Activated naive CD8-positive, alpha-beta T cell treated with anti-CD3 and anti-CD28 coated beads, Interleukin-2, amount 10 ng/mL, durations not matched to agents 7 days and 5 days (primary cell): ENCODE data around the gene ERBB4. TPM values are rescaled to one million over a fixed set of nuclear protein-coding genes. Genes with fewer than 3 reads are reported as not detected.

ENCODE experiments used
- ATAC-seq: fragments of 150-1000 bp; cut with Tn5 transposase; one replicate; pipeline ENCODE4 v1.10.0; 2021; ENCODE audit warnings: low read depth, moderate library complexity
- POLR2A ChIA-PET: fragments of 350-600 bp; sonication (Branson Sonifier 250); formaldehyde crosslinking; loops from one replicate; lab custom pipeline; 2021; ENCODE audit warnings: antibody characterized with exemption; lab: Charles Lee
- DNase-seq: peaks from one replicate; pipeline ENCODE4 v3.0.0; 2021
- H3K27ac Mint-ChIP-seq: one replicate; pipeline ENCODE4 v1.8.0; 2022; ENCODE audit warnings: mild to moderate bottlenecking, mixed read lengths
- H3K27me3 Mint-ChIP-seq: one replicate; pipeline ENCODE4 v1.8.0; 2022; ENCODE audit warnings: mild to moderate bottlenecking, moderate library complexity, mixed read lengths
- H3K36me3 Mint-ChIP-seq: one replicate; pipeline ENCODE4 v1.8.0; 2021; ENCODE audit warnings: mild to moderate bottlenecking, mixed read lengths
- H3K4me1 Mint-ChIP-seq: one replicate; pipeline ENCODE4 v1.8.0; 2021; ENCODE audit warnings: mixed read lengths
- H3K4me3 Mint-ChIP-seq: one replicate; pipeline ENCODE4 v1.8.0; 2022; ENCODE audit warnings: mild to moderate bottlenecking, moderate library complexity, mixed read lengths
- H3K9me3 Mint-ChIP-seq: one replicate; pipeline ENCODE4 v1.8.0; 2021; ENCODE audit warnings: mixed read lengths
- total RNA-seq, 2 experiments: library from RNA; stranded (reverse); gene quantifications; one replicate each; pipeline ENCODE4 v1.2.3, GENCODE V29; 2021

Gene ERBB4
- total RNA-seq, 2 experiments from 2014 or later = not detected

GRCh38 chr2:212097001-212097400, 441.6 kb downstream of the ERBB4 start:
- no peaks in the 10 kb centered on the region for H3K4me1 Mint-ChIP-seq
- H3K4me3 Mint-ChIP-seq = no peak overlapping the region
- H3K9me3 Mint-ChIP-seq = no peaks in the 10 kb centered on the region
- H3K27ac Mint-ChIP-seq = no peak overlapping the region
- POLR2A ChIA-PET = no interaction called here
- DNase-seq = no peak
- H3K36me3 Mint-ChIP-seq = no peaks in the 10 kb centered on the region
- ATAC-seq = no peak
- no peaks in the 10 kb centered on the region for H3K27me3 Mint-ChIP-seq

DNA sequence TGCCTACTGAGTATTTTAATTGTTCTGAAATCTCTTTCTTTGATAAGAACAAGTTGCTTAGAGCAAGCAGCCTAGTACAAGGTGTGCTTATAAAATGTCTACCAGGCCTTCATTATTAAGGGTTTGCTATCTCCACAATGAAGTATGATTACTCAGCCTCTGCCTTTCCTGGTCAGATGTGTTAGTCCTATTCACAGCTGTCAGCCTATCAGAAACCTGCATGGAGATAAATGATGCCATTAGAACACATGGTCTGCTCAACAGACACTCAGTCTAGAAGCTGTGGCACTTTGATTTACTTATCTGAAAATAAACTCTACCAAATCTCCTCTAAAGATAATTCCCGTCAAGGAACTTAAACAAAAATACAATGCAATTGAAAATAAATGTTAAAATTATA, 448.7 kb downstream of the ERBB4 start:
- ATAC-seq (no peak), DNase-seq (no peak)
- H3K4me1 Mint-ChIP-seq = no peaks in the 10 kb centered on the region
- H3K36me3 Mint-ChIP-seq = no peaks in the 10 kb centered on the region
- no peak overlapping the region for H3K27ac Mint-ChIP-seq
- POLR2A ChIA-PET = no interaction called here
- H3K4me3 Mint-ChIP-seq = no peak overlapping the region
- H3K9me3 Mint-ChIP-seq = no peaks in the 10 kb centered on the region
- H3K27me3 Mint-ChIP-seq = no peaks in the 10 kb centered on the region

- H3K36me3 Mint-ChIP-seq = no peaks in the 10 kb centered on the region
- ATAC-seq (no peak), DNase-seq (no peak)
- H3K4me1 Mint-ChIP-seq = no peaks in the 10 kb centered on the region
- H3K4me3 Mint-ChIP-seq = no peak overlapping the region
- POLR2A ChIA-PET = no interaction called here
- no peaks in the 10 kb centered on the region for H3K27me3 Mint-ChIP-seq
- H3K9me3 Mint-ChIP-seq = no peaks in the 10 kb centered on the region
- no peak overlapping the region for H3K27ac Mint-ChIP-seq
These were observed 450.2 kb downstream of the ERBB4 start for GRCh38 chr2:212088353-212088752.

DNA sequence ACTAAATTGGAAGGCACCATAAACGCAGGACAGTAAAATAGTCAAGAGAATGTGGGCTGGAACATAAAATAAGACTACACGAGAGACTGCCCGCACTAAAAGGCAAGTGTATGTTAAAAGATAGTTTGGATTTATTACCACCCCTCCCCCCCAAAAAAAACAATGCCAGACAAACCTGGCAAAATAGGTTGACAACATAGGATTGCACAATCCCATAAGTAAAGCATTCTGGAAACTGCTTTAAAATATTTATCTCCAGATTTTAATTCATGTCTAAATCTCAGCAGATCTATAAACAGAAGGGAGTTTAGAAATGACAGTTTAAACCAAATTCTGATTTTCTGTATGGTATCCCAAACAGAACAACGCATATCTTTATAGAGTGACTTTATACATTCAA, 455.1 kb downstream of the ERBB4 start:
- POLR2A ChIA-PET = no interaction called here
- Mint-ChIP-seq H3K36me3 (no peaks in the 10 kb centered on the region), H3K4me3 (no peak overlapping the region), H3K9me3 (no peaks in the 10 kb centered on the region), H3K4me1 (no peaks in the 10 kb centered on the region), H3K27me3 (no peaks in the 10 kb centered on the region), H3K27ac (no peak overlapping the region)
- DNase-seq = no peak
- no peak for ATAC-seq

- Mint-ChIP-seq H3K4me1 (peaks cover 3% of the 10 kb centered on the region), H3K27me3 (no peaks in the 10 kb centered on the region), H3K27ac (no peak overlapping the region), H3K9me3 (no peaks in the 10 kb centered on the region), H3K4me3 (peak overlapping the region; percentile 51), H3K36me3 (no peaks in the 10 kb centered on the region)
- POLR2A ChIA-PET = no interaction called here
- no peak for DNase-seq
- no peak for ATAC-seq
These were observed 460.5 kb downstream of the ERBB4 start for GRCh38 chr2:212078103-212078502.

DNA sequence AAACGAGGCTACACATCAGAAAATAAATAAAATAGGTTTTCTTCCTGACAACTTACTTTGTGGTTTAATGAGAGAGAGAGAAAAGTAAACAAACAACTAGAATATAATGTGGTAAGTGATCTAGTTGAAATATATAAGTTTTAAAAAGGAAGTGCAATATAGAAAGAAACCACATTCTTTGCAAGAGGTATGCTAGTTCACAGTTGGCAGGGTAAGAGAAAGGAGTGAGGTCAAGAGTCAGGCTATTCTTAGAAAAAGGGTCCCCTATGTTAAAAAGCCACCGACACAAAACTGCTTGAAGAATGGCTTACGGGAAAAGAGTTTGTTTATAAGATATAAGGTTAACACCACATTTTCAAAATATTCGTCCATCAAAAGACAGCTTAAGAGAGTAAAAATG, 462.1 kb downstream of the ERBB4 start:
- Mint-ChIP-seq H3K27me3 (no peaks in the 10 kb centered on the region), H3K27ac (no peak overlapping the region), H3K36me3 (no peaks in the 10 kb centered on the region), H3K9me3 (no peaks in the 10 kb centered on the region), H3K4me1 (peaks cover 3% of the 10 kb centered on the region), H3K4me3 (no peak overlapping the region)
- POLR2A ChIA-PET = no interaction called here
- ATAC-seq (no peak), DNase-seq (no peak)

DNA sequence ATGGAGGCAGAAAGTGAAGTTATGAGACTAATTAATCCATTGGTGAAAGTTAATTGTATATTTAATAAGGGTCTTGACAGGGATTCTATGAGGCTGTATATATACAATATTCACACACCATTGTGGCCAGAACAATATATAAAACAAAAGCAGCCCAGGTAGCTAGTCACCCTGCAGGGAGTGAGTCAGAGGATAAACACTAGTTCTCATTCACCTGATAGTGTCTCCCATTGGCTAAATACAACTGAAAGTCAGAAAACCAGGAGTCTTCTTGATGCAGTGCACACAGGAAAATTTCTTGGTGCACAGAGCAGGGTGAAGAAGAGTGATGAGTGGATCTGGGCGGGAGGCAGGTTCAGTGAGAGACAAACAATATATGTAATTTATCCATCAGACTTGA, 465.2 kb downstream of the ERBB4 start:
- Mint-ChIP-seq H3K4me1 (peaks cover 3% of the 10 kb centered on the region), H3K27me3 (no peaks in the 10 kb centered on the region), H3K36me3 (no peaks in the 10 kb centered on the region), H3K9me3 (no peaks in the 10 kb centered on the region), H3K27ac (no peak overlapping the region), H3K4me3 (no peak overlapping the region)
- POLR2A ChIA-PET = no interaction called here
- no peak for DNase-seq
- ATAC-seq = no peak

GRCh38 chr2:212066546-212066945, 472.1 kb downstream of the ERBB4 start:
- H3K27me3 Mint-ChIP-seq = no peaks in the 10 kb centered on the region
- POLR2A ChIA-PET = no interaction called here
- no peak for DNase-seq
- H3K27ac Mint-ChIP-seq = no peak overlapping the region
- H3K4me1 Mint-ChIP-seq = no peaks in the 10 kb centered on the region
- H3K36me3 Mint-ChIP-seq = no peaks in the 10 kb centered on the region
- no peak for ATAC-seq
- no peak overlapping the region for H3K4me3 Mint-ChIP-seq
- no peaks in the 10 kb centered on the region for H3K9me3 Mint-ChIP-seq

GRCh38 chr2:212064318-212064717, 474.3 kb downstream of the ERBB4 start:
- no peak for DNase-seq
- H3K36me3 Mint-ChIP-seq = no peaks in the 10 kb centered on the region
- H3K4me1 Mint-ChIP-seq = no peaks in the 10 kb centered on the region
- H3K4me3 Mint-ChIP-seq = no peak overlapping the region
- no peaks in the 10 kb centered on the region for H3K9me3 Mint-ChIP-seq
- POLR2A ChIA-PET = no interaction called here
- H3K27ac Mint-ChIP-seq = no peak overlapping the region
- no peak for ATAC-seq
- no peaks in the 10 kb centered on the region for H3K27me3 Mint-ChIP-seq

DNA sequence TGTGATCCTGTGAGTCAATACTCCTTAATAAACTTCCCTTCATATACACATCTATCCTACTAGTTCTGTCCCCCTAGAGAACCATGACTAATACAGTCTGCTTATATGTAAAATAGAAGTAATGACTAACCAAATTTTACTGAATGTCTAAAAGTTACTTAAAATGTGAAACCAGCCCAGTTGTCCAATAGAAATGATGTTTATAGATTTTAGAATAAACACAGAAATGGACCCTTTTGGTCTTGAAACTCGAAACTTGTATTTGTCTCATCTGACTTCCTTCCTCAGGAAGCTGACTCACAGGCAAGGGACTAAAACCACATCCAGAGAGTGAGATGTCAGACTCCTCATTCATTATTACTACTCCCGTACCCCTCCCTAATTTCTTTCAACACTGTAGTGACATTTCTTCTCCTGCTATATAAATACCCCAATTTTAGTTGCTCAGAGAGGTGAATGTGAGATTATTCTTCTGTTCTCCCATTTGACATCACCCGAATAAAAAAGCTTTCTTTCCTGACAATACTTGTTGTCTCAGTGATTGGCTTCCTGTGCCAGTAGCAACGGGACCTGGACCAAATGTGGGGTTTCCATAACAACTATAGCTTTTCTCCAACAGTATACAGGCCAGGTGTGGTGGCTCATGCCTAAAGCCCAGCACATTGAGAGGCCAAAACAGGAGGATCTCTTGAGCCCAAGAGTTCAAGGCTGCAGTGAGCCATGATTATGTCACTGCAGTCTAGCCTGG, 486.0 kb downstream of the ERBB4 start:
- Mint-ChIP-seq H3K4me3 (peak overlapping the region; percentile 59), H3K9me3 (peaks cover 21% of the 10 kb centered on the region), H3K36me3 (peaks cover 4% of the 10 kb centered on the region), H3K27ac (peak overlapping the region; percentile 80), H3K27me3 (no peaks in the 10 kb centered on the region), H3K4me1 (peaks cover 13% of the 10 kb centered on the region)
- POLR2A ChIA-PET = no interaction called here
- ATAC-seq = peak; percentile 79
- no peak for DNase-seq

- Mint-ChIP-seq H3K9me3 (peaks cover 16% of the 10 kb centered on the region), H3K4me1 (peaks cover 13% of the 10 kb centered on the region), H3K4me3 (no peak overlapping the region), H3K36me3 (peaks cover 4% of the 10 kb centered on the region), H3K27ac (no peak overlapping the region), H3K27me3 (no peaks in the 10 kb centered on the region)
- DNase-seq = no peak
- POLR2A ChIA-PET = no interaction called here
- ATAC-seq = no peak
These were observed 487.7 kb downstream of the ERBB4 start for GRCh38 chr2:212050871-212051270.

DNA sequence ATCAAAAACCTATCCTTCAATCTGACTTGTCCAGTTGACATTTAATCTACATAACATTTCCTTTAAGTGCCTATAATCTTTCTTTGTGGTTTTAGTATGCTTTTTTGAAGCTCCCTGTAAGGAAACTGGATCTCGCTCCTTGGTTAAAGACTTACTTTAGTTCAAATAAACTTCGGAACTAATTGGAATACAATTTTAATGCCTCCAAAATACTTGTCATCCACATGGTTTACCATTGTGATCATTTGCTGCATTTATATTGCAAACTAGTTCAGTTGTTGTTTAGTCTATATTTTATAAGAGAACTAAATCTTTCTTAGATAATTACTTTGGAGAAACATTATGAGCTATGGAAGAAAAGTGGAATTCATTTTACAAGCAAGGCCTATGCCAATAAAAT, 496.0 kb downstream of the ERBB4 start:
- H3K27me3 Mint-ChIP-seq = no peaks in the 10 kb centered on the region
- H3K9me3 Mint-ChIP-seq = no peaks in the 10 kb centered on the region
- no peaks in the 10 kb centered on the region for H3K36me3 Mint-ChIP-seq
- no peak for ATAC-seq
- POLR2A ChIA-PET = no interaction called here
- H3K4me1 Mint-ChIP-seq = no peaks in the 10 kb centered on the region
- no peak overlapping the region for H3K4me3 Mint-ChIP-seq
- no peak overlapping the region for H3K27ac Mint-ChIP-seq
- DNase-seq = no peak

DNA sequence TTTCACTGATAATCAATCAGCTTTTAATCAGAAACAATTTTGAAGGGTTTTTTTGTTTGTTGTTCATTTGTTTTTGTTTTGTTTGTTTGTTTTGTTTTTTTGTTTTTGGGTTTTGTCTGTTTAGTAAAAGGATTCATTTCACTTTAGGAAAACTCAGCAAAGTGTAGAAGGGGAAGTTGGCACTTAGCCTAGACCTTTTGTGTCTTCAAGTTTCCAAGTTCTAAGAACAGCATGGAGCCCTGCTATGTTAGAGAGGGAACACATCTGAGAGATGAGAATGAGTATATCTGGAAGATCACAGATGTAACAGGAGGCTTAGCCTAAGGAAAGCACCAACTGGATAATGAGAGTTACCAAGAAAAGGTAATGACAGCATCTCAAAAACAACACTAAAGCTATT, 501.5 kb downstream of the ERBB4 start:
- H3K4me1 Mint-ChIP-seq = no peaks in the 10 kb centered on the region
- H3K27ac Mint-ChIP-seq = no peak overlapping the region
- POLR2A ChIA-PET = no interaction called here
- no peaks in the 10 kb centered on the region for H3K9me3 Mint-ChIP-seq
- H3K4me3 Mint-ChIP-seq = no peak overlapping the region
- ATAC-seq = no peak
- no peak for DNase-seq
- H3K36me3 Mint-ChIP-seq = no peaks in the 10 kb centered on the region
- no peaks in the 10 kb centered on the region for H3K27me3 Mint-ChIP-seq

DNA sequence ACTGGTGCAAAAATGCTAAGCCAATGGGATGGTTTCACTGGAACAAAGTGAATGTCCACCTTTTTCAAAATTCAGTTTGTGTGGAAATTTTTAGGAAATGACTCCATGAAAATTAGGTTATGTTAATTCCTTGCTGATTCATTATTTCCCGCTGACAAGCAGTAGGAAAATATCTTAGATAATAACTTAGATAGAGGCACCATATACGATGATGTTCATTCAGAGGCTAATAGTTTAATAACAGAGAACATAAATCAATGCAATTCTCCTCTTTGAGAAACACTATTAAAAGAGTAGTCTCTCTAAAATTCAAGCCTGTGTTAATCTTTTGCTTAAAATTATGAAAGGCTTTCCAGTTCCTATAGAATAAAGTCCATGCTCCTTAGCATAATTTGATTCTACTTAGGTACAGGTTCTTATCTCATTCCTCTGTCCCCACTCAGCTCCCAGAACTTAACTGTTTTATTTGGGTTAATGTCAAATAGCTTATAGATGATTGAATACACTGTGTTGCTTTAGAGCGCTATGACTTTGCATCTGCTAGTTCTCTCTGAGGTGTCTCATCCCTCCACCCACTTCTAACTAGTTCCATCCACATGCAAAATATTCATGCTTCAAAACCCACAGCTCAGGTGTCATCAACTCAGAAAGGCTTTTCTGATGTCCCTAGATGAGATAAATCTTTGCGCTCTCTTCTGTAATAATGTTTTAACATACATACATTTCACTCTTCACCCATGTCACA, 503.6 kb downstream of the ERBB4 start:
- no peaks in the 10 kb centered on the region for H3K4me1 Mint-ChIP-seq
- H3K9me3 Mint-ChIP-seq = no peaks in the 10 kb centered on the region
- H3K4me3 Mint-ChIP-seq = no peak overlapping the region
- H3K27me3 Mint-ChIP-seq = no peaks in the 10 kb centered on the region
- no peak overlapping the region for H3K27ac Mint-ChIP-seq
- H3K36me3 Mint-ChIP-seq = no peaks in the 10 kb centered on the region
- no peak for DNase-seq
- POLR2A ChIA-PET = no interaction called here
- no peak for ATAC-seq
